H1 (cell line): Measurements from ENCODE around the gene KCNB1. TPM values are rescaled to one million over a fixed set of nuclear protein-coding genes. Genes with fewer than 3 reads are reported as not detected.

Experiments
- CTCF ChIA-PET: fragments of 300-600 bp; sonication (Branson Sonifier 250); formaldehyde crosslinking; loops from one replicate; lab custom pipeline; 2021; ENCODE audit not compliant: partially characterized antibody; lab: Charles Lee
- POLR2A ChIA-PET: fragments of 300-600 bp; sonication (Branson Sonifier 250); formaldehyde crosslinking; loops from one replicate; lab custom pipeline; 2021; ENCODE audit warnings: inconsistent platforms; ENCODE audit not compliant: partially characterized antibody; lab: Charles Lee
- DNase-seq, 2 experiments: peaks; one replicate each; pipeline versions ENCODE4 v3.0.0 to v3.0.0-alpha.2; 2010 to 2022; ENCODE audit warnings: low spot score in 2 of 2, low read depth in 1 of 2, mixed read lengths in 1 of 2
- FAIRE-seq: peaks from 2 replicates; lab custom pipeline; 2011; peaks lifted over from hg19 to GRCh38; lab: Jason Lieb, UNC
- H2AFZ ChIP-seq: 2 replicates; pipeline ENCODE4 v1.8.1; 2012; ENCODE audit warnings: low read length, inconsistent platforms
- H2AK5ac ChIP-seq: 2 replicates; pipeline ENCODE4 v1.6.1; 2013; ENCODE audit warnings: low read depth, low read length
- H2BK120ac ChIP-seq: replicated peaks from 2 replicates; pipeline ENCODE3; 2013; ENCODE audit warnings: low read depth, low read length, inconsistent platforms
- H2BK12ac ChIP-seq: 2 replicates; pipeline ENCODE4 v1.6.1; 2013; ENCODE audit warnings: low read depth, low read length
- H2BK15ac ChIP-seq: 2 replicates; pipeline ENCODE4 v1.6.1; 2013; ENCODE audit warnings: low read length
- H2BK20ac ChIP-seq: 2 replicates; pipeline ENCODE4 v1.6.1; 2013; ENCODE audit warnings: low read length
- H2BK5ac ChIP-seq: 2 replicates; pipeline ENCODE4 v1.6.1; 2013; ENCODE audit warnings: low read depth, low read length
- H3K14ac ChIP-seq: 2 replicates; pipeline ENCODE4 v1.6.1; 2013; ENCODE audit warnings: inconsistent platforms; ENCODE audit not compliant: insufficient read length
- H3K18ac ChIP-seq: 2 replicates; pipeline ENCODE4 v1.6.1; 2013; ENCODE audit warnings: low read length; ENCODE audit errors: extremely low read depth
- H3K23ac ChIP-seq: 2 replicates; pipeline ENCODE4 v1.6.1; 2013; ENCODE audit warnings: inconsistent platforms; ENCODE audit not compliant: insufficient read length
- H3K23me2 ChIP-seq: 2 replicates; pipeline ENCODE4 v1.6.1; 2013; ENCODE audit warnings: low read depth, low read length
- H3K27ac ChIP-seq: 2 replicates; pipeline ENCODE4 v1.6.1; 2011; ENCODE audit warnings: low read depth, low read length, inconsistent platforms
- H3K27me3 ChIP-seq, 4 experiments: replicated peaks in 1 of 4; 1 replicate in 1 of 4; 2 replicates in 3 of 4; pipeline versions ENCODE4 v1.6.1 to v1.8.1; 2011 to 2013; ENCODE audit warnings: low read length in 3 of 4, mild to moderate bottlenecking in 3 of 4, inconsistent platforms in 2 of 4, mixed read lengths in 2 of 4, moderate library complexity in 1 of 4; ENCODE audit not compliant: control insufficient read depth in 3 of 4, insufficient read depth in 3 of 4; ENCODE audit errors: extremely low read depth in 1 of 4
- H3K36me3 ChIP-seq, 4 experiments: 2 replicates each; pipeline versions ENCODE4 v1.6.1 to v1.8.1; 2011 to 2013; ENCODE audit warnings: mild to moderate bottlenecking in 4 of 4, low read length in 3 of 4, moderate library complexity in 2 of 4, control low read depth in 1 of 4, inconsistent platforms in 1 of 4; ENCODE audit not compliant: insufficient read depth in 4 of 4, control insufficient read depth in 2 of 4
- H3K4ac ChIP-seq: replicated peaks from 2 replicates; pipeline ENCODE3; 2013; ENCODE audit warnings: low read length, low read depth, mixed read lengths, inconsistent platforms; ENCODE audit not compliant: insufficient read length
- H3K4me1 ChIP-seq, 4 experiments: replicated peaks in 1 of 4; 1 replicate in 1 of 4; 2 replicates in 3 of 4; pipeline versions ENCODE4 v1.6.1 to v1.8.1; 2011 to 2013; ENCODE audit warnings: low read length in 3 of 4, inconsistent platforms in 2 of 4, mixed read lengths in 1 of 4; ENCODE audit not compliant: insufficient read depth in 4 of 4, control insufficient read depth in 3 of 4
- H3K4me2 ChIP-seq, 2 experiments: 2 replicates each; pipeline versions ENCODE4 v1.6.1 to v1.8.1; 2011 to 2013; ENCODE audit warnings: low read depth in 2 of 2, low read length in 2 of 2, control low read depth in 1 of 2, inconsistent platforms in 1 of 2, mild to moderate bottlenecking in 1 of 2; ENCODE audit not compliant: insufficient read depth in 1 of 2
- H3K4me3 ChIP-seq, 4 experiments: fragments of 200-600, 300-600 bp in 1 of 4; sonication (generic), shearing (Covaris generic), sonication (Bioruptor Twin) in 1 of 4; 2 replicates each; pipeline versions ENCODE4 v1.5.1 to v1.8.1; 2011 to 2016; ENCODE audit warnings: low read length in 4 of 4, low read depth in 3 of 4, control low read depth in 2 of 4, inconsistent platforms in 2 of 4, mild to moderate bottlenecking in 2 of 4, mixed read lengths in 1 of 4, moderate library complexity in 1 of 4; ENCODE audit not compliant: insufficient read depth in 2 of 4; ENCODE audit errors: extremely low read depth in 1 of 4
- H3K56ac ChIP-seq: replicated peaks from 2 replicates; pipeline ENCODE3; 2013; ENCODE audit warnings: low read depth, mild to moderate bottlenecking, mixed read lengths, low read length, inconsistent platforms; ENCODE audit not compliant: insufficient read length
- H3K79me1 ChIP-seq: 2 replicates; pipeline ENCODE4 v1.6.1; 2013; ENCODE audit warnings: low read depth, low read length, control low read depth
- H3K79me2 ChIP-seq, 2 experiments: 2 replicates each; pipeline versions ENCODE4 v1.6.1 to v1.8.1; 2012 to 2013; ENCODE audit warnings: low read length in 2 of 2, mild to moderate bottlenecking in 2 of 2, inconsistent platforms in 1 of 2; ENCODE audit not compliant: insufficient read depth in 2 of 2, control insufficient read depth in 1 of 2
- H3K9ac ChIP-seq, 4 experiments: replicated peaks in 1 of 4; 1 replicate in 1 of 4; 2 replicates in 3 of 4; pipeline versions ENCODE4 v1.6.1 to v1.8.1; 2011 to 2013; ENCODE audit warnings: low read depth in 3 of 4, low read length in 3 of 4, control low read depth in 2 of 4, mild to moderate bottlenecking in 2 of 4, moderate library complexity in 2 of 4, inconsistent platforms in 1 of 4; ENCODE audit errors: extremely low read depth in 1 of 4
- H3K9me3 ChIP-seq, 2 experiments: 2 replicates each; pipeline versions ENCODE4 v1.6.1 to v1.8.1; 2012 to 2013; ENCODE audit warnings: mild to moderate bottlenecking in 2 of 2, moderate library complexity in 2 of 2, control low read depth in 1 of 2, inconsistent platforms in 1 of 2, low read depth in 1 of 2, low read length in 1 of 2, mixed read lengths in 1 of 2; ENCODE audit not compliant: insufficient read depth in 2 of 2
- H4K20me1 ChIP-seq, 2 experiments: replicated peaks in 1 of 2; 2 replicates each; pipeline versions ENCODE3 to v1.8.1; 2011 to 2013; ENCODE audit warnings: inconsistent platforms in 2 of 2, low read length in 2 of 2, mild to moderate bottlenecking in 1 of 2; ENCODE audit not compliant: insufficient read depth in 2 of 2, control insufficient read depth in 1 of 2
- H4K5ac ChIP-seq: 2 replicates; pipeline ENCODE4 v1.6.1; 2013; ENCODE audit warnings: low read length, low read depth, mixed read lengths, inconsistent platforms; ENCODE audit not compliant: insufficient read length
- H4K8ac ChIP-seq: 2 replicates; pipeline ENCODE4 v1.8.0; 2013; ENCODE audit warnings: mild to moderate bottlenecking, moderate library complexity, low read length, inconsistent platforms; ENCODE audit not compliant: insufficient read depth; ENCODE audit errors: extremely low read depth
- H4K91ac ChIP-seq: replicated peaks from 2 replicates; pipeline ENCODE3; 2013; ENCODE audit warnings: low read length, mixed read lengths, inconsistent platforms; ENCODE audit not compliant: insufficient read length
- ASH2L ChIP-seq: fragments of 200-600, 300-600 bp; sonication (generic); IDR thresholded peaks from one replicate; pipeline ENCODE4 v1.7.1; 2017; ENCODE audit warnings: low read length
- HDAC6 ChIP-seq: IDR thresholded peaks from one replicate; pipeline ENCODE4 v1.7.1; 2012; ENCODE audit warnings: low read depth, mild to moderate bottlenecking, inconsistent platforms, low read length, moderate library complexity
- NANOG ChIP-seq: IDR thresholded peaks from 2 replicates; pipeline ENCODE4 v1.6.1; 2011; ENCODE audit warnings: low read length, low read depth, mild to moderate bottlenecking, inconsistent platforms; ENCODE audit not compliant: insufficient read depth, poor library complexity, severe bottlenecking
- RAD21 ChIP-seq, 2 experiments: IDR thresholded peaks in 1 of 2; conservative IDR thresholded peaks in 1 of 2; 2 replicates each; pipeline ENCODE4 v1.6.1; 2011; ENCODE audit warnings: low read depth in 2 of 2, low read length in 2 of 2, improper control_type of control experiment in 1 of 2, inconsistent platforms in 1 of 2, mild to moderate bottlenecking in 1 of 2, moderate library complexity in 1 of 2
- RBBP5 ChIP-seq: IDR thresholded peaks from 2 replicates; pipeline ENCODE4 v1.7.1; 2012; ENCODE audit warnings: low read depth, mild to moderate bottlenecking, inconsistent platforms, low read length, moderate library complexity, borderline replicate concordance
- RFX5 ChIP-seq: IDR thresholded peaks from 2 replicates; pipeline ENCODE4 v1.6.1; 2011; ENCODE audit warnings: low read depth, low read length, improper control_type of control experiment, borderline replicate concordance
- RNF2 ChIP-seq: fragments of 200-900, 300-1000 bp; sonication (generic); IDR thresholded peaks from 2 replicates; pipeline ENCODE4 v1.7.1; 2016; ENCODE audit warnings: borderline replicate concordance, low read depth, mild to moderate bottlenecking, antibody characterized with exemption, low read length; ENCODE audit not compliant: poor library complexity, severe bottlenecking; ENCODE audit errors: missing control alignments
- SAP30 ChIP-seq: fragments of 300-600 bp; sonication (generic); IDR thresholded peaks from 2 replicates; pipeline ENCODE4 v1.7.1; 2012; ENCODE audit warnings: low read length, moderate library complexity, mild to moderate bottlenecking, inconsistent platforms; ENCODE audit not compliant: insufficient read depth, insufficient replicate concordance
- SIN3A ChIP-seq, 2 experiments: IDR thresholded peaks in 1 of 2; conservative IDR thresholded peaks in 1 of 2; 2 replicates each; pipeline ENCODE4 v1.6.1; 2011 to 2012; ENCODE audit warnings: low read length in 2 of 2, improper control_type of control experiment in 1 of 2, low read depth in 1 of 2, mild to moderate bottlenecking in 1 of 2
- SIX5 ChIP-seq: IDR thresholded peaks from 2 replicates; pipeline ENCODE4 v1.6.1; 2011; ENCODE audit warnings: mild to moderate bottlenecking, low read depth, low read length
- TBP ChIP-seq: IDR thresholded peaks from 2 replicates; pipeline ENCODE4 v1.6.1; 2011; ENCODE audit warnings: low read depth, low read length, improper control_type of control experiment
- ZNF274 ChIP-seq: IDR thresholded peaks from 2 replicates; pipeline ENCODE4 v1.7.0; 2012; ENCODE audit warnings: low read length, borderline replicate concordance; ENCODE audit errors: extremely low read depth
- WGBS, 2 experiments: shearing (Covaris generic) in 1 of 2; methylation state at CpG; one replicate each; pipeline versions ENCODE4 v1.1.6 to v1.1.7; 2013 to 2015; ENCODE audit warnings: low lambda C conversion rate in 2 of 2, mixed read lengths in 2 of 2, inconsistent platforms in 1 of 2, low coverage in 1 of 2, missing lambda C conversion rate in 1 of 2; ENCODE audit not compliant: insufficient replicate concordance in 2 of 2, insufficient coverage in 1 of 2, insufficient read length in 1 of 2; ENCODE audit errors: extremely low coverage in 1 of 2, missing lambda C conversion rate in 1 of 2; 5-methylcytosine and 5-hydroxymethylcytosine counted together
- polyA plus RNA-seq, 7 experiments: library from polyadenylated mRNA; depleted of rRNA in 3 of 7; stranded (reverse) in 5 of 7; unstranded in 2 of 7; fragments of >200 nt in 5 of 7; fragments of 200-250 nt in 2 of 7; gene quantifications; 1 replicate in 5 of 7; 2 replicates in 1 of 7; 4 replicates in 1 of 7; pipeline versions ENCODE4 v1.2.1 to v1.2.3, GENCODE V29; 2011 to 2013; ENCODE audit warnings: missing spikeins in 2 of 7, mixed read lengths in 2 of 7
- total RNA-seq: library from RNA; stranded (reverse); fragmentation: NEBNext Ultra II Directional; extraction: Animal tissue kit (Norgen Biotek cat#: 25700); gene quantifications from 2 replicates; pipeline ENCODE4 v1.2.1, GENCODE V29; 2021

The KCNB1 gene
- total and polyA plus RNA-seq, 2 of the 8 experiments (the other 6 are each of a cell fraction or from before 2014, with no cell fraction given) = 0.58 to 0.67 TPM

GRCh38 chr20:49418809-49419208 is 63.7 kb downstream of the KCNB1 start:
- POLR2A ChIA-PET = no interaction called here
- FAIRE-seq = no peak
- no peak overlapping the region for H3K56ac ChIP-seq
- no peak for TF ChIP-seq NANOG
- TF ChIP-seq RFX5 = no peak
- TF ChIP-seq RNF2 = no peak
- TF ChIP-seq TBP = no peak
- TF ChIP-seq SAP30 = no peak
- TF ChIP-seq SIX5 = no peak
- TF ChIP-seq SIN3A (conservative IDR thresholded peaks at IDR 0.05 in 1 of 2, IDR thresholded peaks at IDR 0.05 in 1 of 2; ENCODE audit: low read depth in 1 of 2, low read length in 2 of 2) = no peak
- no peak for TF ChIP-seq RAD21 (IDR thresholded peaks at IDR 0.05 in 1 of 2, conservative IDR thresholded peaks at IDR 0.05 in 1 of 2; ENCODE audit: low read depth in 2 of 2, low read length in 2 of 2)
- TF ChIP-seq ZNF274 = no peak
- no peak for TF ChIP-seq ASH2L
- TF ChIP-seq RBBP5 = no peak
- TF ChIP-seq HDAC6 = no peak

More at GRCh38 chr20:49418809-49419208, 63.7 kb downstream of the KCNB1 start:
- Histone ChIP-seq H4K8ac (no peak overlapping the region; the same call in 1 of the 2 replicates), H3K27ac (no peak overlapping the region), H2BK120ac (no peak overlapping the region), H3K4me3 (no peak overlapping the region), H3K4me1 (no peaks in the 10 kb centered on the region; a peak in 1 of 7 replicates), H4K91ac (no peak overlapping the region), H3K9me3 (no peaks in the 10 kb centered on the region), H2AFZ (no peak overlapping the region), H3K9ac (no peak overlapping the region), H3K23ac (no peak overlapping the region), H3K18ac (no peak overlapping the region), H3K27me3 (no peaks in the 10 kb centered on the region), H2AK5ac (no peak overlapping the region), H3K4me2 (no peak overlapping the region), H2BK5ac (no peak overlapping the region), H2BK12ac (no peak overlapping the region), H3K4ac (no peak overlapping the region), H3K79me1 (no peaks in the 10 kb centered on the region), H2BK20ac (no peak overlapping the region), H3K79me2 (no peaks in the 10 kb centered on the region), H2BK15ac (no peak overlapping the region), H3K14ac (no peak overlapping the region), H3K36me3 (no peaks in the 10 kb centered on the region), H4K20me1 (no peaks in the 10 kb centered on the region), H4K5ac (no peak overlapping the region), H3K23me2 (no peaks in the 10 kb centered on the region; the same call in 1 of the 2 replicates)
- no peak for DNase-seq
- CTCF ChIA-PET = interaction anchor here (1.0 to 3.6 kb wide), 3 partner anchors 16 to 88 kb away, joined by 3 to 29 read pairs (median 5); no protein-coding TSS in a partner anchor
- 90% methylated on average over 7 of the region's 7 CpGs; no CpG with 5 or more reads in 1 of the 2 experiments for WGBS, 2 experiments
